Adrenal gland (tissue), 12 donors: ENCODE results near the gene ZIC2. TPM values are rescaled to one million over a fixed set of nuclear protein-coding genes. Genes with fewer than 3 reads are reported as not detected.
A peak's percentile ranks its signal among the peaks of the same experiment; 100 is the strongest.

Experiments used
- DNase-seq, 7 donors: peaks; one replicate each; pipeline ENCODE4 v3.0.0-alpha.2; 2019 to 2020
- H3K27ac ChIP-seq, 5 donors: fragments of 200-600 bp; sonication (generic) in 4 of 5; 1 replicate in 3 of 5; 2 replicates in 2 of 5; pipeline versions ENCODE4 v1.5.1 to v1.8.0; 2016 to 2020; ENCODE audit warnings: mild to moderate bottlenecking in 1 of 5
- H3K27me3 ChIP-seq: fragments of 200-600 bp; 2 replicates; pipeline ENCODE4 v1.8.0; 2021
- H3K36me3 ChIP-seq, 2 donors: fragments of 200-600 bp; replicated peaks in 1 of 2; 1 replicate in 1 of 2; 2 replicates in 1 of 2; pipeline versions ENCODE4 v1.5.1 to v1.8.0; 2018 to 2022
- H3K4me1 ChIP-seq, 2 donors: fragments of 200-600 bp; replicated peaks in 1 of 2; 1 replicate in 1 of 2; 2 replicates in 1 of 2; pipeline versions ENCODE4 v1.5.1 to v1.8.0; 2018 to 2021
- H3K4me3 ChIP-seq, 4 donors: fragments of 200-600 bp; sonication (generic) in 3 of 4; one replicate each; pipeline ENCODE4 v1.5.1; 2016 to 2018
- H3K9me3 ChIP-seq, 3 donors: fragments of 200-600 bp; sonication (generic) in 1 of 3; replicated peaks in 1 of 3; 1 replicate in 2 of 3; 2 replicates in 1 of 3; pipeline versions ENCODE4 v1.5.1 to v1.8.0; 2016 to 2021
- POLR2A ChIP-seq, 2 donors: fragments of 450-650 bp; IDR thresholded peaks; one replicate each; pipeline ENCODE4 v1.6.1; 2017; ENCODE audit warnings: antibody characterized with exemption in 2 of 2, mild to moderate bottlenecking in 2 of 2, moderate library complexity in 1 of 2
- WGBS, 4 donors: extraction: QIAGEN DNeasy Blood & Tissue Kit in 2 of 4; methylation state at CpG; one replicate each; pipeline versions ENCODE4 v1.1.5 to v1.1.7; 2013 to 2017; 5-methylcytosine and 5-hydroxymethylcytosine counted together
- intact Hi-C, 2 donors: fragments of 100-400 bp; cut with DNase I; formaldehyde crosslinking; loops; one replicate each; pipeline versions ENCODE4 v1.14.1 to v1.15.0; 2022 to 2023
- polyA plus RNA-seq, 3 donors: library from polyadenylated mRNA; stranded (reverse); fragments of 200-250 nt in 2 of 3; fragments of 350-450 nt in 1 of 3; fragmentation: Illumina TruSeq in 1 of 3; extraction: RNeasy Lipid Tissue Mini Kit (QIAGEN cat#74804) in 1 of 3; gene quantifications; one replicate each; pipeline ENCODE4 v1.2.3, GENCODE V29; 2013 to 2014
- total RNA-seq, 9 donors: library from RNA; depleted of rRNA in 4 of 9; stranded (reverse); fragments of >200 nt in 4 of 9; fragments of 120-200 nt in 1 of 9; fragmentation: NEBNext Ultra II Directional in 1 of 9; extraction: Animal tissue kit (Norgen Biotek cat#: 25700) in 1 of 9; gene quantifications; one replicate each; pipeline versions ENCODE4 v1.1.0 to v1.2.4, GENCODE V29; 2013 to 2023
- TF ChIP-seq, protein P1 (sequence below), 6 experiments: fragments of 450-650 bp in 4 of 6; fragments of 200-600 bp in 2 of 6; sonication (generic) in 1 of 6; IDR thresholded peaks; 1 replicate in 5 of 6; 2 replicates in 1 of 6; pipeline versions ENCODE4 v1.5.1 to v1.8.0; 2016 to 2021; ENCODE audit warnings: antibody characterized with exemption in 6 of 6, mild to moderate bottlenecking in 2 of 6, moderate library complexity in 1 of 6
- donor health status: healthy with polysubstance abuse.
- donor health status: Bipolar disorder and iron deficiency.
- donor health status: DM: yes; HTN: yes; CAD: no.
- donor health status: DM: no; HTN: no; CAD: no.
- donor health status: DM: no; HTN: no; CAD: no.
- donor health status: DM: yes; HTN: yes; CAD: no.

Gene ZIC2
- total and polyA plus RNA-seq, 12 donors: 0.43 to 0.46 TPM; not detected in 10

- TF ChIP-seq POLR2A (IDR thresholded peaks at IDR 0.05): no peak
- TF ChIP-seq, protein P1, sequence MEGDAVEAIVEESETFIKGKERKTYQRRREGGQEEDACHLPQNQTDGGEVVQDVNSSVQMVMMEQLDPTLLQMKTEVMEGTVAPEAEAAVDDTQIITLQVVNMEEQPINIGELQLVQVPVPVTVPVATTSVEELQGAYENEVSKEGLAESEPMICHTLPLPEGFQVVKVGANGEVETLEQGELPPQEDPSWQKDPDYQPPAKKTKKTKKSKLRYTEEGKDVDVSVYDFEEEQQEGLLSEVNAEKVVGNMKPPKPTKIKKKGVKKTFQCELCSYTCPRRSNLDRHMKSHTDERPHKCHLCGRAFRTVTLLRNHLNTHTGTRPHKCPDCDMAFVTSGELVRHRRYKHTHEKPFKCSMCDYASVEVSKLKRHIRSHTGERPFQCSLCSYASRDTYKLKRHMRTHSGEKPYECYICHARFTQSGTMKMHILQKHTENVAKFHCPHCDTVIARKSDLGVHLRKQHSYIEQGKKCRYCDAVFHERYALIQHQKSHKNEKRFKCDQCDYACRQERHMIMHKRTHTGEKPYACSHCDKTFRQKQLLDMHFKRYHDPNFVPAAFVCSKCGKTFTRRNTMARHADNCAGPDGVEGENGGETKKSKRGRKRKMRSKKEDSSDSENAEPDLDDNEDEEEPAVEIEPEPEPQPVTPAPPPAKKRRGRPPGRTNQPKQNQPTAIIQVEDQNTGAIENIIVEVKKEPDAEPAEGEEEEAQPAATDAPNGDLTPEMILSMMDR (IDR thresholded peaks at IDR 0.05): no peak
- intact Hi-C loops: no loop called here
- DNase-seq: no peak
- Histone ChIP-seq H3K27ac (no peak overlapping the region), H3K36me3 (no peaks in the 10 kb centered on the region), H3K9me3 (no peaks in the 10 kb centered on the region), H3K4me3 (no peak overlapping the region), H3K4me1 (peaks cover 0 to 17% of the 10 kb centered on the region in 2 donors), H3K27me3 (peaks cover 59% of the 10 kb centered on the region)
- WGBS, 4 donors: 73 to 83% (median 78%) methylated on average over 12 to 14 of the region's 14 CpGs
Observed at GRCh38 chr13:99953138-99953755, 28.3 kb upstream of the ZIC2 start.

DNA sequence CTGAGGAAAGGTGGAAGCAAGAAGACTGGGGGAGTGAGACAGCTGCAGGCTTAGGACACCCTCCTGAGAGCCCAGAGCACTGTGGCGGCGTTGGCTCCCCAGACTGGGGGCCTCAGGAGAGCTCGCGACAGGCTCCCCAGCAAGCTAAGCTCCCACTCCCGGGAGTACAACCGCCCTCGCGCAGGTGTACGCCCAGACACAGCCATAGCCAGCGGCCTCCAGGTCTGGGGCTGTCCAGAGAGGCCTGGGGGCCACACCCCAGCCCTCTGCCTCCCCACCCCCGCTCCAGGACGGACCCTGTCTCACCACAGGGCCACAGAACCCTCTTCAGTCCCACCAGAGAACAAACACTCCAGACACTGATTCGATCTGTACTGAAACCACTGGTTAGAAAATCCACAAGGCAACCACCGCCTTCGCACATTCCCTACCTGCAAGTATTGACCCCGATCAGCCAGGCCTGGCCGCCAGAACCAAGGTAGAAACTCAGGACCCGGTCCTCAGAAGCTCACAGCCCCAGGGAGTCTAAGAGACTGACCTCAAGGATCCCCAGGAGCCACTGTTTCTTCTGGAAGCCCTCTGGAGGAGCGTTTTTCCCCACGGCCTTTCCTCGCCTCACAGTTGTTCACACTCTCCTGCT lies 26.4 kb upstream of the ZIC2 start:
- intact Hi-C loops: no loop called here
- no peak for DNase-seq
- WGBS, 4 donors: 54 to 70% (median 57%) methylated on average over 13 to 21 of the region's 21 CpGs
- H3K27me3 ChIP-seq: peaks cover 78% of the 10 kb centered on the region
- H3K27ac ChIP-seq: no peak overlapping the region
- no peaks in the 10 kb centered on the region for H3K36me3 ChIP-seq
- TF ChIP-seq, protein P1 (IDR thresholded peaks at IDR 0.05): no peak
- no peak for TF ChIP-seq POLR2A (IDR thresholded peaks at IDR 0.05)
- no peak overlapping the region for H3K4me3 ChIP-seq
- H3K4me1 ChIP-seq: peaks cover 0 to 27% of the 10 kb centered on the region in 2 donors
- no peaks in the 10 kb centered on the region for H3K9me3 ChIP-seq

- Histone ChIP-seq H3K27ac (no peak overlapping the region), H3K4me1 (peaks cover 0 to 28% of the 10 kb centered on the region in 2 donors), H3K9me3 (no peaks in the 10 kb centered on the region), H3K36me3 (no peaks in the 10 kb centered on the region), H3K27me3 (peaks cover 79% of the 10 kb centered on the region), H3K4me3 (peak overlapping the region in 1 of 4 donors; percentile 9)
- no peak for DNase-seq
- whole genome bisulfite sequencing, 4 donors: 6 to 8% (median 7%) methylated on average over 5 to 57 of the region's 57 CpGs
- intact Hi-C loops: no loop called here
- no peak for TF ChIP-seq POLR2A (IDR thresholded peaks at IDR 0.05)
- TF ChIP-seq, protein P1 (IDR thresholded peaks at IDR 0.05): no peak
Observed at GRCh38 chr13:99955747-99956472, 25.7 kb upstream of the ZIC2 start.
